HG03280 (cell line): ENCODE data around the gene RNF41.
"Not testable (repeated sequence)": the region's sequence is repeated elsewhere in the genome, so short reads cannot be mapped to it uniquely, and the experiment has no call there.

Experiments
- ATAC-seq: cut with Tn5 transposase; IDR thresholded peaks from one replicate; pipeline ENCODE4 v1.9.1; 2021; ENCODE audit warnings: mild to moderate bottlenecking, moderate library complexity; ENCODE audit not compliant: unreplicated experiment

RNF41 gene

DNA sequence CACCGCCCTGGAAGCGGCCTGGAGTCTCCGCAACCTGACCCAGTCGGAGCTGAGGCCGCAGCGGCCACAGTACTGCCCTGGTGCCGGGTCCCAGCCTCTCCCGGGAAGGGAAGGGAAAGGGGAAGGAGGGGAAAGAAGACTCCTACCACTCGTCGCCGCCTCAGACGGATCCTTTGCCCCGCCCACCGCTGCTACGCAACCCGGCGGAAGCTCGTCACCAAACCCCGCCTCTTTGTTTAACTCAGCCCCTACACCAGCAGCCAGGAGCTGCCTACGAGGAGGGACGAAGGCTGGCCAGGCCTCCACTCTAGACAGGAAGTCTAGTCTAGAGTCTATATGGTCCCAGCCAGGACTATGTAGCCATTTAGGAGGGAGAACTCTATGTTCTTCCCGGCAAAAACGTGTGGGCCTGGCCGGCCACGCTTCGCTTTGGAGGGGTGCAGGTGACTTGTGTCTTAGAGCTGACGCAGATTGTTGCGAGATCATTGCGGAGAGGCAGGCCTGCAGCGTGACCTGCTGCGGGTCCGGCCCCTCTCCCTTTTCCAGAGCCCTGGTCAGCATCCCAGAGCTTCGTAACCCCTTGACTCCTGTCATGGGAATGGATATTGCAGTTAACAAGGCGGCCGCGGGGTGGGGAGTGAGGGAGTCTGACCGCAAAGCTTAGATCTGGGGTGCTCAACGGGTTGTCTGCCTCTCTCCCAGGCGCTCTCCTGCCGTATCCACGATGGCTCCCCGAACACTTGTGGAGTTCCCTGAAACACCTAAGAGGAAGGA, at the start of gene RNF41:
Gene RNF41 (minus strand): TSS at position 166 of the 774 bp plus-strand sequence. CDS start 7,875 bp downstream, outside the sequence.
- ATAC-seq, result peak; percentile 79

GRCh38 chr12:56271031-56271430, 49.3 kb upstream of the RNF41 start:
- ATAC-seq, result no peak

DNA sequence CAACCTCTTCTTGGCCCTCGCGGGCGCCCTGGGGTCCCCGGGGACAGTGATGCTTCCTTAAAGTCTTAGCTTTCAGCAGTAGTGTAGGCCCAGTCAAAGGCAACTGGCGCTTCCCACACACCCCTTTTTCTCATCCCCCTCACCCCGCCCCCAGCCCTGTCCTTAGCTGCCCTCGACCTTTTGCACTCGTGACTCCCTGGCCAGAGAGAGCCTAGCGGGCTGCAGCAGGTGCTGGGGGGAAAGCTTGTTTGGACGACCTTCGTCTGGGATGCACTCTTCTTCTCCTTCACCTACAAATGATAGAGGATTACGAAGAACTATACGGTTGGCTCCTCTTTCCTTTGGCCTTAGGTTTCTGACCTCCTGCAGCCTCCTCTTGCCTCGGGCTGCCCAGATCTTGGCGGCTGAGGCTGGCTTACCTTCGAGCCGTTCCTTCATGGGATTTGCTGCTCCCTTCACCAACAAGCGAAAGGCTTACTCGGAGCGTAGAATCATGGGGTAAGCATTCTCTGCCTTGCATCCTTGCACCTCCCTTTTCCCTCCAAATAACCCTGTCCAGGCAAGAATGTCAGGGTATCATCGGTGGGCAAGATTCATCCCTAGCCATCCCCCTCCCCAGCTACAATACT, 45.8 kb upstream of the RNF41 start:
- ATAC-seq, result peak; percentile 2

GRCh38 chr12:56266693-56267442, 45.1 kb upstream of the RNF41 start, which contains the start of gene COQ10A:
COQ10A (plus strand) TSS chr12:56266942; CDS start chr12:56267119, 177 bp downstream.
- peak; percentile 93 for ATAC-seq

DNA sequence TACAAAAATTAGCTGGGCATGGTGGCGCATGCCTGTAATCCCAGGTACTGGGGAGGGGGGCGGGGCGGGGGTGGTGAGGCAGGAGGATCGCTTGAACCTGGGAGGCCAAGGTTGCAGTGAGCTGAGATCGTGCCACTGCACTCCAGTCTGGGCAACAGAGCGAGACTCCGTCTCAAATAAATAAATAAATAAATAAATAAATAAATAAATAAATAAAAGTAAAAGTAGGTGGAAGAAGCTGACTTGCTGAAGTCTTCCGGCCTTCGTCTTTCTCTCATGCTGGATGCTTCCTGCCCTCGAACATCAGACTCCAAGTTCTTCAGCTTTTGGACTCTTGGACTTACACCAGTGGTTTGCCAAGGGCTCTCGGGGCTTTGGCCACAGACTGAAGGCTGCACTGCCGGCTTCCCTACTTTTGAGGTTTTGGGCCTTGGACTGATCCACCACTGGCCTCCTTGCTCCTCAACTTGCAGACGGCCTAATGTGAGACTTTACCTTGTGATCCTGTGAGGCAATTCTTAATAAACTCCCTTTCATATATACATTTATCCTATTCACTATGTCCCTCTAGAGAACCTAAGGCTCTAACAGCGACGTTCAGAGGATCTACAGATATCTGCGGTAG, 44.5 kb upstream of the RNF41 start:
- not testable (repeated sequence) for ATAC-seq

GRCh38 chr12:56262955-56263354, 41.2 kb upstream of the RNF41 start:
- not testable (repeated sequence) for ATAC-seq

DNA sequence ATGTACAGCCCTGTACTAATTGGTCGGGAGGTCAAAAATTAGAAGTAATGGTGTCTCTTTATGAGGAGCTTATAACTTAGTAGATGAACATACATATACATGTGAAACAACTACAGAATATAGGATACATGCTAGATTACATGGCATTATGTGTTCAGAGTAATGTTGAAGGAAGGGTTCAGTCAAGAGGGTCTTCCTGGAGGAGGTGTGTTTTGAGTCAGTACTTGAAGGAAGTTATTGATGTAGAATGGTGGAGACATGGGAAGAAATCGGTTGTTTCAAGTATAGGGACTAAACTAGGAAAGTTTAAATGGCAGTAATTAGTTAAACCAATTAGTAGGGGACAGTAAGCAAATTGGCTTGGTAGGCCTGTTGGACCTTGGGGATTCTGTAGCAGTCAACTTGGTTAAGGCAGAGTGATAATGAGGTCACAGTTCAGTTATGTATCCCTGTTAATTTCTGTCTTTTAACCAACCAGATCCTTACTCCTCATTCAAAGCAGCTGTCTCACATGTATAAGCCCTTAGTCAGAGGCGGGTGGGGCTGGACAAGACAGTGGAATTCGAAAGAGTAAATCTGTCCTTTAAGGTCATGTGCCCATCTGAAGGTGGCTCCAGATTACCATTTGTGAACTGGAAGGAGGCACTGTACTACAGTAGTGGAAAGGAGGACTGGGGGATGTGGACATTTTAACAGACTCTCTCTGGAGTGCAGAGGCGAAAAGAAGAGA, 39.9 kb upstream of the RNF41 start:
- no peak for ATAC-seq

DNA sequence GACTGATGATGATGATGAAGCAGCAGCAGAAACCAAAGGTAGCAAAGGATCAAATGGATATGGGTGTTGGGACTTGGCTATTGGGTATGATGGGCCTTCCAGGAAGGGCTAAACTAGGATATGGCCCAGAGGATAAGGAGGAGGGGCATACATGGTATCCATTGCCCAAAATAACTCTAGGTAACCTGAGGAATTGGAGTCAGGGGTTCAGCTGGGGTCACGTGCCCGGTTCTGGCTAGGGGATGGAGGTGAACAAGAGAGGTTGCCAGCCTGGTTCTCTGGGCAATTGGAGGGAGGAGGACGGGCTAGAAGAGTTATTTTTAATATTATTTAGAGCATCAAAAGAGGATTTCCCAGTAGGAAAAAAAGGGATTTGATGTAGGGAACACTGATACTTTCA, 39.2 kb upstream of the RNF41 start:
- no peak for ATAC-seq

GRCh38 chr12:56260380-56260779, 38.7 kb upstream of the RNF41 start:
- no peak for ATAC-seq

GRCh38 chr12:56258820-56259183, 37.1 kb upstream of the RNF41 start:
- no peak for ATAC-seq

DNA sequence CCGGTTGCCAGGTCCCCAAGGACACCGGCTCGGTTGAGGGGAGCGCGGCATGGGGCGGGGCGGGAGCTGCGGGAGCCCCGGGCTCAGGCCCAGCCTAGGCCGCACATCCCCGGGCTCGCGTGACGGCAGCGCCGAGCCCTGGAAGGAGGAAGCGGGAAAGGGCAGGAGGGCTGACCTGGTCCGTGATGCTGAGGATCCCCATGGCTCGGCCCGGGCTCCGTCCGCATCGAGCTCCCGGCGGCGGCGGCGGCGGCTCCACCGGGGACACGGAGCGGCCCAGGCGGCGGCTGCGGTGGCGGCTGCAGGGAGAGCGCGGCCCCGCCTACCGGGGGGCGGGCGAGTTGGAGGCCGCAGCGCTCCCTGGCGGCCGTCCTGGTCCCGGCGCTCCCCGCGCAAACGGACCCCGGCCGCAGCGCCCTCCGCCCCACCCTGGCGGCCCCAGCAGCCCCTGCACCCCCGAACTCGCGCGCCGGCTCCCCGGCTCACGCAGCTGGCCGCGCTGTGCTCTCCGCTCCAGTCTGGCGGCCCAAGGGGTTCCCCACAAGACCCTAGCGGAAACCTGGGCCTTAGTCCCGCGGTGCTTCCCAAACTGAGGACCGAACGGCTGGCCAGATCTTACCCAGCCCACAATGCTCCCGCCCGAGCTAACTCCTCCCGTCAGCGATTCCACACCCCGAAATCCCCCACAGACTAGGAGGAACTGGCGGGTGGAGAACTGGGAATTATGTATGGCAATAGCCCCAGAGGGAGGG, 36.5 kb upstream of the RNF41 start, which contains the start of gene ANKRD52:
Gene ANKRD52 (minus strand): TSS at position 317 of the 752 bp plus-strand sequence. CDS start 115 bp downstream, at position 202.
- ATAC-seq, result peak; percentile 90

- ATAC-seq, result no peak
Measured at GRCh38 chr12:56257491-56258067, 35.9 kb upstream of the RNF41 start.

- no peak for ATAC-seq
Measured at GRCh38 chr12:56257071-56257470, 35.3 kb upstream of the RNF41 start.

GRCh38 chr12:56256326-56256960, 34.7 kb upstream of the RNF41 start:
- no peak for ATAC-seq

- no peak for ATAC-seq
Measured at GRCh38 chr12:56255671-56256070, 33.9 kb upstream of the RNF41 start.

DNA sequence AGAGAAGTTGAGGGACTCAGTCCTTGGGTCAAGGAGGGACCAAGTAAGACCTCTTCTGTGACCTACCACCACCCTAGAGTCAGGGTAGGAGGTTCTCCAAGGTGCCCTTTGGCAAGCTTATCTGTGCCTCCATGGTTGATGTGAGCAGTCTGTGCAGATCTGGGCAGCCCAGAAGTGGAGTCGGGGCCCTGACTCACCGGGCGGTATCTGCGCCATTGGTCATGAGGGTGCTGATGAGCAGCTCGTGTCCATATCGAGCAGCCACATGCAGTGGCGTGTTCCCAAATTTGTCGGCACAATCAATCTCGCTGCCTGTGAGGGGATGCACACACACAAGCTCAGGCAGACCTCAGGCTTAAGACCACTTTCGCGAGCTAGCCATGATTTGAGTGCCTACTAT, 31.4 kb upstream of the RNF41 start:
- no peak for ATAC-seq

DNA sequence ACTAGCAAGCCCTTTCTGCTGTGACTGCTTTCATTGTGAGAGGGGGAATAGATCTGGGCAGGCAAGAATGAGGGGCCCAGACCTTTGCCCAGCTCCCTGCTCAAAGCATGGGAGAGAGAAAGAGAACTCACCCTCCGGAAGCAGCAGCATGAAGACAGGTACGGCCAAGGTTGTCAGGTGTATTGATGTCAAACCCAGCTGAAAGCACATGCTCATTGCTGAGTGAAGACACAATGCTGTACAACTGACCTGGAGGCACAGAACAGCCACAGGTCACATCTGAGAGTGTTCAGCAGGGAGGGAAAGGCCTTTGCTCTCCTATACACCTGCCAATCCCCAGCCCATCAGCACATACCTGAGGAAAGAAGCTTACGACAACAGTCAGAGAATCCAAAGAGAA, 30.9 kb upstream of the RNF41 start:
- ATAC-seq, result no peak

DNA sequence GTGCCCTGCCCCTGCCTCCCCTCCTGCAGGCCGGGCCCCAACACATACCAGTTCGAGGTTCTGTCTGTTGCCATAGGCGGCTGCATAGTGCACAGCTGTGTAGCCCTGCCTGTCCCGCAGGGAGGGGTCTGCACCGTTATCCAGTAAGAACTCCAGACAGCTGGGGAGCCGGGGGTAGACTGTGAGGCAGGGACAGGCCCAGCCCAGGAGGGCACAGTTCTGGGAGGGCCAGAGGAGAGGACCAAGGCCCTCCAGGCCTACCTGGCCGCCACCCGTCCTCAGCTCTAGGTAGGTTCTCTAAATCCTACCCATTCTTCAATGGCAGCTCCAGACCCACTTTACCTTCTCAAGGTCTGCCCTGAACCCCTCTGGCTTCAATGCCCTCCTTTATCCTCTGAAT, 27.0 kb upstream of the RNF41 start:
- ATAC-seq, result no peak

GRCh38 chr12:56247923-56248322, 26.2 kb upstream of the RNF41 start:
- no peak for ATAC-seq
